Measurements from ENCODE around the gene ISM1.
A peak's percentile ranks its signal among the peaks of the same experiment; 100 is the strongest.

Gene ISM1

GRCh38 chr20:13259921-13260320 is 38.8 kb downstream of the ISM1 start:
- no peak for DNase-seq

GRCh38 chr20:13260650-13261279 is 39.7 kb downstream of the ISM1 start:
- no peak for DNase-seq

- peak; percentile 77 for DNase-seq
Measured at GRCh38 chr20:13261460-13262301, 40.6 kb downstream of the ISM1 start.

GRCh38 chr20:13262302-13262650 is 41.2 kb downstream of the ISM1 start:
- DNase-seq = no peak

- DNase-seq = no peak
Measured at GRCh38 chr20:13262671-13263360, 41.7 kb downstream of the ISM1 start.

GRCh38 chr20:13263451-13263850 is 42.4 kb downstream of the ISM1 start:
- no peak for DNase-seq

- no peak for DNase-seq
Measured at GRCh38 chr20:13264907-13265306, 43.8 kb downstream of the ISM1 start.

GRCh38 chr20:13265941-13266340 is 44.9 kb downstream of the ISM1 start:
- no peak for DNase-seq

- DNase-seq = no peak
Measured at GRCh38 chr20:13267231-13267630, 46.2 kb downstream of the ISM1 start.

GRCh38 chr20:13268953-13269352 is 47.9 kb downstream of the ISM1 start:
- no peak for DNase-seq

GRCh38 chr20:13270211-13270610 is 49.1 kb downstream of the ISM1 start:
- DNase-seq = no peak

GRCh38 chr20:13271098-13271497 is 50.0 kb downstream of the ISM1 start:
- DNase-seq = no peak

GRCh38 chr20:13271977-13272975 is 51.2 kb downstream of the ISM1 start:
- no peak for DNase-seq

GRCh38 chr20:13274275-13274861 is 53.3 kb downstream of the ISM1 start:
- no peak for DNase-seq

- DNase-seq = no peak
Measured at GRCh38 chr20:13276945-13277541, 56.0 kb downstream of the ISM1 start.

GRCh38 chr20:13277663-13278295 is 56.7 kb downstream of the ISM1 start:
- DNase-seq = no peak

GRCh38 chr20:13278812-13279570 is 57.9 kb downstream of the ISM1 start:
- no peak for DNase-seq

- no peak for DNase-seq
Measured at GRCh38 chr20:13280609-13281324, 59.7 kb downstream of the ISM1 start.

- DNase-seq = no peak
Measured at GRCh38 chr20:13283869-13284829, 63.1 kb downstream of the ISM1 start.

Data from stimulated activated CD4-positive, alpha-beta T cell treated with anti-CD3 and anti-CD28 coated beads, Interleukin-15, amount 100 ng/mL, for 24 hours (primary cell).